ENCODE measurements around the gene IPO4. TPM values are rescaled to one million over a fixed set of nuclear protein-coding genes. Genes with fewer than 3 reads are reported as not detected.
A peak's percentile ranks its signal among the peaks of the same experiment; 100 is the strongest.

Gene IPO4
- total RNA-seq, 1 experiment from 2014 or later: 157 TPM

DNA sequence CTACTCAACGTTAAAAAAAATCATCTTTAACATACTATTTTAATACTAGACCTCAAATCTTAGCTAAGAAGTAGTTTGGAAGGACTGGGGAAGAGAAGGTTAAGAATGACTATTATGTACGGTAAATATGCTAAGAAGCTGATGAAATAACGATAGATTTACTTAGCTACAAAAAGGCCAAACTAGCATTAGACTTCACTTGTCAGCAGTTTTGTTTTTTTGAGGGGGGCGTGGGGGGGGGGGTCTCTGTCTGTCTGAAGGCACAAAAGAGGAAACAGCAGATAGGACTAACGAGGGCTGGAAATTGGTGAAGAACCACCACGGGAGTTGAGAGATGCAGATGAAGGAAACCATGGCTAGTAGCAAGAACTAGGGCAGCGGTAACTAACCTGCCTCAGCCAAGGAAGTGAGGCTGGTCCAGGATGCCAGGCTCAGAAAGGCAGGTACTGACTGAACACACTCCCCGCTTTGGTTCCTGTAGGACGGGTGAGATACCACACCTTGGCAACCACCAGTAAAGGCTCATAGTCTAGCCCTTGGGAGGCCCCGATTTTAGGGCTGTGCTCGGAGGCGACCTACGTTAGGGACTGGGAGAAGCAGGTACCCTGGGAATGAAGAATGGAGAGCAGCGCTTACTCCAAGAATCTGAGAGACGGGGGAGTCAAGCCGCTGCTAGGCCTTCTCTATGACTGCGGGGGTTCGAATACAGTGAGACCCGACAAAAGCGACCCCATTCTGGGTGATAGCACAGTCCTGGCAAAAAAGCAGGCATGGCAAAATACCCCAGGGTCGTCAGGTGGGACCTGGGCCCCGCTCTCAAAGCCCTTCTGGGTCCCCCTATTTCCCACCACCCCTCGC is 42.9 kb upstream of the IPO4 start:
- Histone ChIP-seq H3K27me3 (replicated peaks; ENCODE audit: insufficient read depth, low read depth, low read length, poor library complexity) (no peaks in the 10 kb centered on the region), H3K4me3 (ENCODE audit: low read depth, low read length, poor library complexity, severe bottlenecking) (peak overlapping the region; percentile 77), H3K4me1 (ENCODE audit: insufficient read depth, low read length, poor library complexity, severe bottlenecking) (peaks cover 15% of the 10 kb centered on the region), H3K27ac (ENCODE audit: low read depth, low read length, poor library complexity, severe bottlenecking) (peak overlapping the region; percentile 88), H3K36me3 (ENCODE audit: insufficient read depth, low read length, poor library complexity, severe bottlenecking) (peaks cover 22% of the 10 kb centered on the region), H3K9me3 (ENCODE audit: low read depth, low read length, poor library complexity, severe bottlenecking) (no peaks in the 10 kb centered on the region)
- BruUV-seq (replicated peaks): TSS peak; percentile 68
- TF ChIP-seq, protein P1, sequence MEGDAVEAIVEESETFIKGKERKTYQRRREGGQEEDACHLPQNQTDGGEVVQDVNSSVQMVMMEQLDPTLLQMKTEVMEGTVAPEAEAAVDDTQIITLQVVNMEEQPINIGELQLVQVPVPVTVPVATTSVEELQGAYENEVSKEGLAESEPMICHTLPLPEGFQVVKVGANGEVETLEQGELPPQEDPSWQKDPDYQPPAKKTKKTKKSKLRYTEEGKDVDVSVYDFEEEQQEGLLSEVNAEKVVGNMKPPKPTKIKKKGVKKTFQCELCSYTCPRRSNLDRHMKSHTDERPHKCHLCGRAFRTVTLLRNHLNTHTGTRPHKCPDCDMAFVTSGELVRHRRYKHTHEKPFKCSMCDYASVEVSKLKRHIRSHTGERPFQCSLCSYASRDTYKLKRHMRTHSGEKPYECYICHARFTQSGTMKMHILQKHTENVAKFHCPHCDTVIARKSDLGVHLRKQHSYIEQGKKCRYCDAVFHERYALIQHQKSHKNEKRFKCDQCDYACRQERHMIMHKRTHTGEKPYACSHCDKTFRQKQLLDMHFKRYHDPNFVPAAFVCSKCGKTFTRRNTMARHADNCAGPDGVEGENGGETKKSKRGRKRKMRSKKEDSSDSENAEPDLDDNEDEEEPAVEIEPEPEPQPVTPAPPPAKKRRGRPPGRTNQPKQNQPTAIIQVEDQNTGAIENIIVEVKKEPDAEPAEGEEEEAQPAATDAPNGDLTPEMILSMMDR (conservative IDR thresholded peaks at IDR 0.05; ENCODE audit: low read depth, low read length): no peak
- no peak for TF ChIP-seq EZH2 (IDR thresholded peaks at IDR 0.05; ENCODE audit: borderline replicate concordance, low read depth, low read length, poor library complexity, severe bottlenecking)
- ChIA-PET CTCF (interaction anchor here (0.6 kb wide), 1 partner anchor 52 kb away, joined by 11 read pairs; no protein-coding TSS in a partner anchor), POLR2A (ENCODE audit: low non-redundant PET) (interaction anchor here (0.5 kb wide), 1 partner anchor 95 kb away, joined by 8 read pairs; no protein-coding TSS in a partner anchor)
- intact Hi-C loops (cut with micrococcal nuclease; ENCODE audit: unreplicated experiment): loop anchor here (1.0 to 2.0 kb wide), 2 partner anchors 18 to 37 kb away; partner anchors contain the start of genes CHMP4A and TM9SF1
- peak; percentile 17 for DNase-seq (ENCODE audit: low spot score)

DNA sequence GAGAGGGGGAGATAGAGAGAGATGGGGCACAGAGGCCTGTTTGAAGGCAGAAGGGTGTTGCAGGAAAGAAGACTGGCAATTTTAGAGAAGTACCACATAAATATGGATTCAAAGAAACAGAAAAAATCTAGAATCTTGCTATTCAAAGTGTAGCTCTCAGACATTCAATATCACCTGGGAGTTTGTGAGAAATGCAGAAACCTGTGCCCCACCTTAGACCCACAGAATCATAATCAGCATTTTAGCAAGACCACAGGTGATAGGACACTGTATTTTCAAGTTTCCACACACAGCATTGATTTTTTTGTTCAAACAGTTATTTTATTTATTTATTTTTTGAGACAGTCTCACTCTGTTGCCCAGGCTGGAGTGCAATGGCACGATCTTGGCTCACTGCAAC is 40.3 kb upstream of the IPO4 start:
- ChIA-PET CTCF (interaction anchor here (0.8 kb wide), 1 partner anchor 68 kb away, joined by 4 read pairs; the partner anchor contains the start of gene IRF9), POLR2A (ENCODE audit: low non-redundant PET) (interaction anchor here (0.6 kb wide), 1 partner anchor 26 kb away, joined by 4 read pairs; no protein-coding TSS in a partner anchor)
- Histone ChIP-seq H3K9me3 (ENCODE audit: low read depth, low read length, poor library complexity, severe bottlenecking) (no peaks in the 10 kb centered on the region), H3K36me3 (ENCODE audit: insufficient read depth, low read length, poor library complexity, severe bottlenecking) (peaks cover 6% of the 10 kb centered on the region), H3K27me3 (replicated peaks; ENCODE audit: insufficient read depth, low read depth, low read length, poor library complexity) (no peaks in the 10 kb centered on the region), H3K4me3 (ENCODE audit: low read depth, low read length, poor library complexity, severe bottlenecking) (no peak overlapping the region), H3K4me1 (ENCODE audit: insufficient read depth, low read length, poor library complexity, severe bottlenecking) (peaks cover 10% of the 10 kb centered on the region), H3K27ac (ENCODE audit: low read depth, low read length, poor library complexity, severe bottlenecking) (no peak overlapping the region)
- no peak for DNase-seq (ENCODE audit: low spot score)
- intact Hi-C loops (cut with micrococcal nuclease; ENCODE audit: unreplicated experiment): no loop called here
- no TSS peak for BruUV-seq (replicated peaks)
- TF ChIP-seq, protein P1 (conservative IDR thresholded peaks at IDR 0.05; ENCODE audit: low read depth, low read length): no peak
- no peak for TF ChIP-seq EZH2 (IDR thresholded peaks at IDR 0.05; ENCODE audit: borderline replicate concordance, low read depth, low read length, poor library complexity, severe bottlenecking)

DNA sequence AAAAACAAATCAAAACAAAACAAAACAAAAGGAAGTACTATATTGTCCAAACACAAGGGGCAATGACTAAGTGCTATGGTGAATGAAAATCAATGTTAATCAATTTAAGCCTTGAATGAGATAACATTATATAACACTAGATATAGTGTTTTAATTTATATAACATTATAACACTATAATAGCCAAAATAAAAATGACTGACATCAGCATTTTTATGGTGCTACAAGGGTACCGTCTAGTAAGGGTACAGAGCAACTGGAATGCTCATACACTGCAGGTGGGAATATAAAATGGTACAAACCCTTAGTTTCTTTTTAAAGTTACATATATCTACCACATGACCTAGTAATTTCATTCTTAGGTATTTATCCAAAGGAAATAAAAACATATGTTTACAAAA is 37.9 kb upstream of the IPO4 start:
- DNase-seq (ENCODE audit: low spot score): no peak
- intact Hi-C loops (cut with micrococcal nuclease; ENCODE audit: unreplicated experiment): no loop called here
- Histone ChIP-seq H3K9me3 (ENCODE audit: low read depth, low read length, poor library complexity, severe bottlenecking) (no peaks in the 10 kb centered on the region), H3K27ac (ENCODE audit: low read depth, low read length, poor library complexity, severe bottlenecking) (no peak overlapping the region), H3K36me3 (ENCODE audit: insufficient read depth, low read length, poor library complexity, severe bottlenecking) (peaks cover 6% of the 10 kb centered on the region), H3K27me3 (replicated peaks; ENCODE audit: insufficient read depth, low read depth, low read length, poor library complexity) (no peaks in the 10 kb centered on the region), H3K4me3 (ENCODE audit: low read depth, low read length, poor library complexity, severe bottlenecking) (no peak overlapping the region), H3K4me1 (ENCODE audit: insufficient read depth, low read length, poor library complexity, severe bottlenecking) (peaks cover 5% of the 10 kb centered on the region)
- TF ChIP-seq, protein P1 (conservative IDR thresholded peaks at IDR 0.05; ENCODE audit: low read depth, low read length): no peak
- TF ChIP-seq EZH2 (IDR thresholded peaks at IDR 0.05; ENCODE audit: borderline replicate concordance, low read depth, low read length, poor library complexity, severe bottlenecking): no peak
- no TSS peak for BruUV-seq (replicated peaks)
- CTCF ChIA-PET: no interaction called here
- POLR2A ChIA-PET (ENCODE audit: low non-redundant PET): no interaction called here
